Measurements from ENCODE around the gene RLBP1. TPM values are rescaled to one million over a fixed set of nuclear protein-coding genes. Genes with fewer than 3 reads are reported as not detected.

Gene RLBP1
- total RNA-seq, 4 donors from 2014 or later = not detected

- peak overlapping the region in 1 of 4 donors; percentile 35 for H3K27ac ChIP-seq
- H3K27me3 ChIP-seq = no peaks in the 10 kb centered on the region
- DNase-seq = no peak
- TF ChIP-seq CTCF (IDR thresholded peaks at IDR 0.05) = no peak
- no peak for TF ChIP-seq POLR2AphosphoS5 (IDR thresholded peaks at IDR 0.05)
- TF ChIP-seq EP300 (IDR thresholded peaks at IDR 0.05; ENCODE audit: low read depth) = no peak
- TF ChIP-seq POLR2A (IDR thresholded peaks at IDR 0.05) = no peak
- in situ Hi-C loops (cut with MboI; ENCODE audit: low pct_ligation_motif_present in 1 of 4, low pct_unique_long_range_greater_than_20kb in 1 of 4, low sequenced_read_pairs in 3 of 4) = loop anchor here in 1 of 4 donors (25.0 kb wide), 1 partner anchor 256 kb away; the partner anchor contains the start of gene MFGE8
- H3K4me1 ChIP-seq = peaks cover 3 to 37% (median 18%) of the 10 kb centered on the region in 4 donors
- no peak overlapping the region for H3K4me3 ChIP-seq
- no peaks in the 10 kb centered on the region for H3K36me3 ChIP-seq
- H3K9me3 ChIP-seq = no peaks in the 10 kb centered on the region
- intact Hi-C loops (cut with DNase I; ENCODE audit: low total_unique reads) = no loop called here
Measured at GRCh38 chr15:89168316-89168833, 53.0 kb downstream of the RLBP1 start.

GRCh38 chr15:89167267-89168176 is 53.9 kb downstream of the RLBP1 start:
- intact Hi-C loops (cut with DNase I; ENCODE audit: low total_unique reads) = no loop called here
- Histone ChIP-seq H3K9me3 (no peaks in the 10 kb centered on the region), H3K27ac (peak overlapping the region in 3 of 4 donors; percentile 4 to 35 (median 16)), H3K4me1 (peaks cover 3 to 37% (median 18%) of the 10 kb centered on the region in 4 donors), H3K36me3 (no peaks in the 10 kb centered on the region), H3K27me3 (no peaks in the 10 kb centered on the region), H3K4me3 (no peak overlapping the region)
- in situ Hi-C loops (cut with MboI; ENCODE audit: low pct_ligation_motif_present in 1 of 4, low pct_unique_long_range_greater_than_20kb in 1 of 4, low sequenced_read_pairs in 3 of 4) = loop anchor here in 1 of 4 donors (25.0 kb wide), 1 partner anchor 255 kb away; the partner anchor contains the start of gene MFGE8
- no peak for DNase-seq
- WGBS, 2 donors (ENCODE audit: low coverage in 1 of 2) = 41 to 54% methylated on average over 6 to 7 of the region's 7 CpGs
- peak in 1 of 3 donors; percentile 63 for TF ChIP-seq POLR2AphosphoS5 (IDR thresholded peaks at IDR 0.05)
- TF ChIP-seq EP300 (IDR thresholded peaks at IDR 0.05; ENCODE audit: low read depth) = no peak

- no peak overlapping the region for H3K4me3 ChIP-seq
- H3K27me3 ChIP-seq = no peaks in the 10 kb centered on the region
- TF ChIP-seq POLR2AphosphoS5 (IDR thresholded peaks at IDR 0.05) (no peak), CTCF (IDR thresholded peaks at IDR 0.05) (no peak), POLR2A (IDR thresholded peaks at IDR 0.05) (no peak), EP300 (IDR thresholded peaks at IDR 0.05; ENCODE audit: low read depth) (no peak)
- H3K9me3 ChIP-seq = no peaks in the 10 kb centered on the region
- intact Hi-C loops (cut with DNase I; ENCODE audit: low total_unique reads) = no loop called here
- H3K4me1 ChIP-seq = peaks cover 3 to 42% (median 18%) of the 10 kb centered on the region in 4 donors
- WGBS, 2 donors (ENCODE audit: low coverage in 1 of 2) = 22 to 63% methylated on average over 2 of the region's 2 CpGs
- H3K27ac ChIP-seq = peak overlapping the region in 2 of 4 donors; percentile 39 to 43
- no peaks in the 10 kb centered on the region for H3K36me3 ChIP-seq
- no peak for DNase-seq
- in situ Hi-C loops (cut with MboI; ENCODE audit: low pct_ligation_motif_present in 1 of 4, low pct_unique_long_range_greater_than_20kb in 1 of 4, low sequenced_read_pairs in 3 of 4) = loop anchor here in 1 of 4 donors (25.0 kb wide), 1 partner anchor 253 kb away; the partner anchor contains the start of gene MFGE8
Measured at GRCh38 chr15:89165677-89166076, 55.7 kb downstream of the RLBP1 start.

GRCh38 chr15:89164712-89165211 is 56.6 kb downstream of the RLBP1 start:
- Histone ChIP-seq H3K4me3 (no peak overlapping the region), H3K27me3 (no peaks in the 10 kb centered on the region), H3K27ac (peak overlapping the region in 2 of 4 donors; percentile 39 to 43), H3K4me1 (peaks cover 3 to 42% (median 18%) of the 10 kb centered on the region in 4 donors), H3K36me3 (no peaks in the 10 kb centered on the region), H3K9me3 (no peaks in the 10 kb centered on the region)
- WGBS, 2 donors (ENCODE audit: low coverage in 1 of 2) = 53 to 54% methylated on average over 7 of the region's 7 CpGs
- TF ChIP-seq POLR2AphosphoS5 (IDR thresholded peaks at IDR 0.05) (no peak), CTCF (IDR thresholded peaks at IDR 0.05) (no peak), EP300 (IDR thresholded peaks at IDR 0.05; ENCODE audit: low read depth) (no peak), POLR2A (IDR thresholded peaks at IDR 0.05) (no peak)
- DNase-seq = no peak
- in situ Hi-C loops (cut with MboI; ENCODE audit: low pct_ligation_motif_present in 1 of 4, low pct_unique_long_range_greater_than_20kb in 1 of 4, low sequenced_read_pairs in 3 of 4) (loop anchor here in 1 of 4 donors (25.0 kb wide), 1 partner anchor 252 kb away; the partner anchor contains the start of gene MFGE8), intact Hi-C loops (cut with DNase I; ENCODE audit: low total_unique reads) (no loop called here)

Measured in transverse colon (tissue), 4 donors.